Activated T-cell treated with anti-CD3 and anti-CD28 coated beads for 48 hours (primary cell): ENCODE measurements around the gene C17orf50.
A peak's percentile ranks its signal among the peaks of the same experiment; 100 is the strongest.
"Not testable (repeated sequence)": the region's sequence is repeated elsewhere in the genome, so short reads cannot be mapped to it uniquely, and the experiment has no call there.

Experiments
- DNase-seq: peaks from one replicate; pipeline ENCODE4 v3.0.0-alpha.2; 2020; ENCODE audit warnings: low read depth

Gene C17orf50

GRCh38 chr17:35734396-35734795 lies 26.3 kb upstream of the C17orf50 start:
- DNase-seq: no peak

- DNase-seq: no peak
Measured at GRCh38 chr17:35735036-35735805, 25.5 kb upstream of the C17orf50 start.

GRCh38 chr17:35736236-35736635 lies 24.5 kb upstream of the C17orf50 start:
- DNase-seq: no peak

GRCh38 chr17:35738519-35739133 lies 22.1 kb upstream of the C17orf50 start:
- DNase-seq: no peak

- no peak for DNase-seq
Measured at GRCh38 chr17:35740216-35740615, 20.5 kb upstream of the C17orf50 start.

GRCh38 chr17:35740997-35741931 lies 19.4 kb upstream of the C17orf50 start:
- peak; percentile 36 for DNase-seq

GRCh38 chr17:35742496-35742895 lies 18.2 kb upstream of the C17orf50 start:
- no peak for DNase-seq

- DNase-seq: no peak
Measured at GRCh38 chr17:35742896-35743477, 17.7 kb upstream of the C17orf50 start.

GRCh38 chr17:35743626-35744328 lies 16.9 kb upstream of the C17orf50 start:
- no peak for DNase-seq

- DNase-seq: no peak
Measured at GRCh38 chr17:35744830-35745229, 15.9 kb upstream of the C17orf50 start.

- no peak for DNase-seq
Measured at GRCh38 chr17:35745246-35745645, 15.4 kb upstream of the C17orf50 start.

- no peak for DNase-seq
Measured at GRCh38 chr17:35745749-35746320, 14.9 kb upstream of the C17orf50 start.

- DNase-seq: peak; percentile 69
Measured at GRCh38 chr17:35747540-35748017, 13.1 kb upstream of the C17orf50 start.

- DNase-seq: no peak
Measured at GRCh38 chr17:35748341-35748841, 12.3 kb upstream of the C17orf50 start.

GRCh38 chr17:35748979-35749378 lies 11.7 kb upstream of the C17orf50 start:
- no peak for DNase-seq

- no peak for DNase-seq
Measured at GRCh38 chr17:35749560-35750412, 10.9 kb upstream of the C17orf50 start.

- DNase-seq: no peak
Measured at GRCh38 chr17:35750526-35751395, 9.9 kb upstream of the C17orf50 start.

GRCh38 chr17:35751541-35751940 lies 9.1 kb upstream of the C17orf50 start:
- not testable (repeated sequence) for DNase-seq

GRCh38 chr17:35752471-35752870 lies 8.2 kb upstream of the C17orf50 start:
- DNase-seq: no peak
